AG04450 (cell line): Measurements from ENCODE around the gene ROBO3. TPM values are rescaled to one million over a fixed set of nuclear protein-coding genes. Genes with fewer than 3 reads are reported as not detected.
A peak's percentile ranks its signal among the peaks of the same experiment; 100 is the strongest.

Experiments used
- CTCF ChIA-PET: fragments of 300-600, 350-600 bp; formaldehyde crosslinking; extraction: SDS; loops from one replicate; lab custom pipeline; 2022; ENCODE audit warnings: antibody characterized with exemption, inconsistent platforms; lab: Charles Lee
- POLR2A ChIA-PET: fragments of 350-600 bp; formaldehyde crosslinking; extraction: SDS; loops from one replicate; lab custom pipeline; 2021; ENCODE audit warnings: antibody characterized with exemption, inconsistent platforms; lab: Yijun Ruan, JAX
- DNase-seq: peaks from one replicate; pipeline ENCODE4 v3.0.0-alpha.2; 2011; ENCODE audit warnings: low read depth, low spot score
- H3K27ac ChIP-seq: one replicate; pipeline ENCODE4 v1.5.1; 2012; ENCODE audit warnings: low read depth, low read length, control low read depth
- H3K27me3 ChIP-seq: one replicate; pipeline ENCODE4 v1.6.0; 2012; ENCODE audit warnings: low read length; ENCODE audit not compliant: control insufficient read depth, insufficient read depth
- H3K4me3 ChIP-seq: 2 replicates; pipeline ENCODE4 v1.5.1; 2011; ENCODE audit warnings: mild to moderate bottlenecking, low read depth, low read length, control low read depth
- H3K9me3 ChIP-seq: 2 replicates; pipeline ENCODE4 v1.5.1; 2012; ENCODE audit warnings: low read length; ENCODE audit not compliant: control insufficient read depth, insufficient read depth
- polyA plus RNA-seq: library from polyadenylated mRNA; depleted of rRNA; stranded (reverse); fragments of >200 nt; gene quantifications from 2 replicates; pipeline ENCODE4 v1.2.3, GENCODE V29; 2011
- TF ChIP-seq, protein P1 (sequence below): IDR thresholded peaks from 2 replicates; pipeline ENCODE4 v1.5.1; 2011; ENCODE audit warnings: low read depth, low read length, control low read depth, inconsistent platforms

The ROBO3 gene
- polyA plus RNA-seq, 1 experiment: 28.9 TPM

DNA sequence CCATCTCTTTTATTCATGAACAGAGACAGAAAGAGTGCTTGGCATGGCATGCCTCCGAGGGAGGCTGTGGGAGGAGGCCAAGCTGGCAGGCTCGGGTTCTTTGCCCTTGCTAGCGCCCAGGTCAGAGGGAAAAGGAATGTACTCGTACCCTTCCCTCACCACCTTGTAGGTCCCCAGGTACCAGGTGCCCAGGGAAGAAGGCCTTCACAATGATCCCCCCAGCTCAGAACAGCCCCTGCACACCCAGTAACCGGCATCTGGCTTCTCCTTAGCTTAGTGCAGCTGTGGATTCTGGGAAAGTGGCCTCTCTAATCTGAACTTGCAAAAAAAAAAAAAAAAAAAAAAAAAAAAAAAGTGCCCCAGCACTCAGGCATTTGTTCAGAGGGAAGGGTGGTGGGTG is 55.1 kb downstream of the ROBO3 start:
- TF ChIP-seq, protein P1, sequence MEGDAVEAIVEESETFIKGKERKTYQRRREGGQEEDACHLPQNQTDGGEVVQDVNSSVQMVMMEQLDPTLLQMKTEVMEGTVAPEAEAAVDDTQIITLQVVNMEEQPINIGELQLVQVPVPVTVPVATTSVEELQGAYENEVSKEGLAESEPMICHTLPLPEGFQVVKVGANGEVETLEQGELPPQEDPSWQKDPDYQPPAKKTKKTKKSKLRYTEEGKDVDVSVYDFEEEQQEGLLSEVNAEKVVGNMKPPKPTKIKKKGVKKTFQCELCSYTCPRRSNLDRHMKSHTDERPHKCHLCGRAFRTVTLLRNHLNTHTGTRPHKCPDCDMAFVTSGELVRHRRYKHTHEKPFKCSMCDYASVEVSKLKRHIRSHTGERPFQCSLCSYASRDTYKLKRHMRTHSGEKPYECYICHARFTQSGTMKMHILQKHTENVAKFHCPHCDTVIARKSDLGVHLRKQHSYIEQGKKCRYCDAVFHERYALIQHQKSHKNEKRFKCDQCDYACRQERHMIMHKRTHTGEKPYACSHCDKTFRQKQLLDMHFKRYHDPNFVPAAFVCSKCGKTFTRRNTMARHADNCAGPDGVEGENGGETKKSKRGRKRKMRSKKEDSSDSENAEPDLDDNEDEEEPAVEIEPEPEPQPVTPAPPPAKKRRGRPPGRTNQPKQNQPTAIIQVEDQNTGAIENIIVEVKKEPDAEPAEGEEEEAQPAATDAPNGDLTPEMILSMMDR: no peak
- H3K27ac ChIP-seq: peak overlapping the region; percentile 39
- no peaks in the 10 kb centered on the region for H3K27me3 ChIP-seq
- no peak for DNase-seq
- H3K9me3 ChIP-seq: peaks cover 4% of the 10 kb centered on the region; the same call in 1 of the 2 replicates
- no peak overlapping the region for H3K4me3 ChIP-seq
- CTCF ChIA-PET: interaction anchor here (0.6 to 2.7 kb wide), 4 partner anchors 26 to 513 kb away, joined by 3 to 16 read pairs (median 4); no protein-coding TSS in a partner anchor
- POLR2A ChIA-PET: interaction anchor here (1.3 to 1.9 kb wide), 4 partner anchors 14 to 44 kb away, joined by 3 to 14 read pairs (median 6); partner anchors contain the start of gene CCDC15

DNA sequence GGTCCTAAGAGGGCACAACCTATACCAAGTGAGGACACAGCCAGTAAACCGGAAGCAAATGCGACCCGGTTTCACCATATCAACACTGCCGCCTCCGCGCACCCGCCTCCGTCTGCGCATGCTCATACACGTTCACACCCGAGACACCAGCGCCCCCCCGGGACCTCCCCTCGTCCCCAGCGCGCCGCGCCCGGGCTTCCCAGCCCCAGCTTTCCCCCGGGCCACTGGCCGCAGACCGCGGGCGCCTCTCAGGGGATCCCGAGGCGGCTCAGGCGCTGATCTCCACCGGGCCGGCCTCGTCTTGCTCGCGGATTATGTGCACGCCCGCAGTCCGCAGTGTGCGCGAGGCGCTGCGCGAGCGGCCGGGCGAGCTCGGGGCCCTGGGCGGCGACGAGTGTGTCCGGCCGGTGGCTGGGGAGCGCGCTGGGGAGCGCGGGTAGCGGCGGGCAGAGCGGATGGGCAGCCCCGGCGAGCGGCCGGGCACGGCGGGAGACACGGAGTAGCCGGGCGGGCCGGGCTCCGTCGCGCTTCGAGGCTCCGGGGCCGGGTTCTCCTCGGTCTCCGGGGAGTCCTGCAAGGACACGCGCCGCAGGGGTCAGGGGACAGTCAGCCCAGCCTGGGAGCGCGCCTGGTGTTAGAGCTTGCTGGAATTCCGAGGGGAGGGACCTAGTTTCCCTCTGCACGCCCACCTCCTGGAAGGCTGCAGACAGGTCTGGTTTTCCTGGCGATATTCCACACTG is 55.8 kb downstream of the ROBO3 start:
- POLR2A ChIA-PET: interaction anchor here (1.0 to 1.9 kb wide), 5 partner anchors 14 to 45 kb away, joined by 3 to 14 read pairs (median 3); partner anchors contain the start of gene CCDC15
- peak overlapping the region; percentile 39 for H3K27ac ChIP-seq
- CTCF ChIA-PET: interaction anchor here (1.1 to 2.7 kb wide), 3 partner anchors 32 to 512 kb away, joined by 4 to 16 read pairs (median 5); no protein-coding TSS in a partner anchor

DNA sequence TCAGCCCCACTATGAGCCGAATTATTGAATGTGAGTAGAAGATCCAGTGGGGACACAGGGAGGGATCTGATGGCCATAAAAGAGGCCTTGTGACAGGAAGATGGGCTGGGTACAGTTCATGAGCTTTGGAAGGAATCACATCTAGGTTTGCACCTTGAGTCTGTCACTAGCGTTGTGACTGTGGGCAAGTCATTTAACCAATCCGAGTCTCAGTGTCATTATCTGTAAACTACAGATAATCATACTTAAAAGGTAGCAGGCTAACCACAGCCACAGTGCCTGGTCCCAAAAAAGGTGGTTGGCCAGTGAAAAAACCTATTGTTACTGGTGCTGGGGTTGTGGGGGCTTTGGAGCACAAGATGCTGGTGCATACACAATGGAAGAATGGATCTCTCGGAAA is 57.6 kb downstream of the ROBO3 start:
- H3K27ac ChIP-seq: no peak overlapping the region
- no peaks in the 10 kb centered on the region for H3K27me3 ChIP-seq
- H3K4me3 ChIP-seq: no peak overlapping the region
- ChIA-PET POLR2A (no interaction called here), CTCF (interaction anchor here (1.2 kb wide), 1 partner anchor 46 kb away, joined by 4 read pairs; no protein-coding TSS in a partner anchor)
- TF ChIP-seq, protein P1: no peak
- no peak for DNase-seq
- peaks cover 4% of the 10 kb centered on the region; the same call in 1 of the 2 replicates for H3K9me3 ChIP-seq

More for the DNA sequence above, 55.8 kb downstream of the ROBO3 start:
- TF ChIP-seq, protein P1: no peak
- DNase-seq: no peak
- H3K9me3 ChIP-seq: peaks cover 4% of the 10 kb centered on the region; the same call in 1 of the 2 replicates
- no peaks in the 10 kb centered on the region for H3K27me3 ChIP-seq
- peak overlapping the region; percentile 48 for H3K4me3 ChIP-seq

DNA sequence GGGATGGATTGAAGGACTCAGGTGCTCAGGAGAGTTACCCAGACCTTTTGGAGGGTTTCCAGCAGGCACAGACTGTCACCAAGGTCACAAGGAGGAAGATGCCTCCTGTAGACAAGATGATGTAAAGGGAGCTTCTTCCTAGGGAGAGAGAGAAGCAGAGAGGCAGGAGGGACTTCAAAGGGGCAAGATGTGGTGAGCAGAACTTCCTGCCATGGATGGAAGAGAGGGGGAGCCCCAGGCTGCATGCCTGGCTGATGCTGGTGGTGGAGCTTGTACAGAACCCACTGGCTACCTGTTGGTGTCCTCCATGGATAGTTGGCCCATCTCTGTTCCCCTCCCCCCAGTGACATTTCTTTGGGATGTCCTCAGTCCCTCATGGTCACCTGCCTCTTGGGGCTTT is 58.1 kb downstream of the ROBO3 start:
- CTCF ChIA-PET: interaction anchor here (1.0 to 1.2 kb wide), 2 partner anchors 9 to 47 kb away, joined by 3 to 4 read pairs; no protein-coding TSS in a partner anchor
- Histone ChIP-seq H3K4me3 (no peak overlapping the region), H3K27ac (no peak overlapping the region), H3K9me3 (peaks cover 4% of the 10 kb centered on the region; the same call in 1 of the 2 replicates), H3K27me3 (no peaks in the 10 kb centered on the region)
- no peak for DNase-seq
- POLR2A ChIA-PET: no interaction called here
- TF ChIP-seq, protein P1: no peak
